Rectal smooth muscle tissue (tissue), 1 donor: ENCODE results near the gene PRR33.

Experiments
- H3K27ac ChIP-seq: one replicate; pipeline ENCODE4 v1.7.0; 2013; ENCODE audit warnings: low read depth, low read length, inconsistent platforms
- H3K27me3 ChIP-seq: one replicate; pipeline ENCODE4 v1.7.0; 2013; ENCODE audit warnings: low read length; ENCODE audit not compliant: control insufficient read depth, insufficient read depth
- H3K36me3 ChIP-seq: one replicate; pipeline ENCODE4 v1.7.0; 2013; ENCODE audit warnings: low read length; ENCODE audit not compliant: control insufficient read depth, insufficient read depth
- H3K4me1 ChIP-seq: one replicate; pipeline ENCODE4 v1.7.0; 2013; ENCODE audit warnings: low read length; ENCODE audit not compliant: control insufficient read depth, insufficient read depth
- H3K4me3 ChIP-seq: one replicate; pipeline ENCODE4 v1.7.0; 2013; ENCODE audit warnings: low read length
- H3K9ac ChIP-seq: one replicate; pipeline ENCODE4 v1.7.0; 2013; ENCODE audit warnings: low read length

The PRR33 gene

DNA sequence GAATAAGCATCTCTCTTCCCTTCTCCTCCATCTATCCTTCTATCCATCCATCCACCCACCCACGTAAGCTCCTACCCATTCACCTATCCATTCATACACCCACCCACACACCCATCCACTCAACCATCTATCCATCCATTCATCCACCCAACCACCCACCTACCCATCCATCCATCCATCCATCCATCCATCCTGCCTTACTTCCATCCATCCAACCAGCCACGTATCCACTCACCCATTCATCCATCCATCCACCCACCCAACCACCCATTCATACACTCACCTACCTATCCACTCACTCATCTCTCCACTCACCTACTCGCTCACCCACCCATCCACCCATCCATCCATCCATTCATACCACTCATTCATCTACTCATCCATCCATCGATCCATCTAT is 41.0 kb upstream of the PRR33 start:
- Histone ChIP-seq H3K36me3 (no peaks in the 10 kb centered on the region), H3K27ac (no peak overlapping the region), H3K9ac (no peak overlapping the region), H3K4me1 (no peaks in the 10 kb centered on the region), H3K4me3 (no peak overlapping the region), H3K27me3 (no peaks in the 10 kb centered on the region)

DNA sequence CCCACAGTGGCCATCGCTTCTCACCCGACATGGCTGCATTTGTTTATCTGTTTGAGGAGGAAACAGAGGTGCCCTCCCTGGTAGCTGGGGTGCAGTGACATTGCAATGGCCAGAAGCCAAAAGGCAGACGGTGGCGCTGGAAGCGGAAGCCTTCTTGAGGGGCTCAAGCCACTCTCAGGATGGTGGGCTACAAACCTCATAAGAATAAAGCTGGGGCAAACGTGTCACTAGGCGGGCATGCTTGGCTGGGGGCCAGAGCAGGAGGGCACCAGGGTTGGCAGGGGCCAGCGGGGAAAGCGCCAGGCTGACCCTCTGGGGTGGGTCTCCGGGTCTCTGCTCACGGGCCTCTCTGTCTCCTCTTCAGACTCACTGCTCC is 40.4 kb upstream of the PRR33 start:
- Histone ChIP-seq H3K4me1 (no peaks in the 10 kb centered on the region), H3K27me3 (no peaks in the 10 kb centered on the region), H3K4me3 (no peak overlapping the region), H3K9ac (no peak overlapping the region), H3K36me3 (no peaks in the 10 kb centered on the region), H3K27ac (no peak overlapping the region)

DNA sequence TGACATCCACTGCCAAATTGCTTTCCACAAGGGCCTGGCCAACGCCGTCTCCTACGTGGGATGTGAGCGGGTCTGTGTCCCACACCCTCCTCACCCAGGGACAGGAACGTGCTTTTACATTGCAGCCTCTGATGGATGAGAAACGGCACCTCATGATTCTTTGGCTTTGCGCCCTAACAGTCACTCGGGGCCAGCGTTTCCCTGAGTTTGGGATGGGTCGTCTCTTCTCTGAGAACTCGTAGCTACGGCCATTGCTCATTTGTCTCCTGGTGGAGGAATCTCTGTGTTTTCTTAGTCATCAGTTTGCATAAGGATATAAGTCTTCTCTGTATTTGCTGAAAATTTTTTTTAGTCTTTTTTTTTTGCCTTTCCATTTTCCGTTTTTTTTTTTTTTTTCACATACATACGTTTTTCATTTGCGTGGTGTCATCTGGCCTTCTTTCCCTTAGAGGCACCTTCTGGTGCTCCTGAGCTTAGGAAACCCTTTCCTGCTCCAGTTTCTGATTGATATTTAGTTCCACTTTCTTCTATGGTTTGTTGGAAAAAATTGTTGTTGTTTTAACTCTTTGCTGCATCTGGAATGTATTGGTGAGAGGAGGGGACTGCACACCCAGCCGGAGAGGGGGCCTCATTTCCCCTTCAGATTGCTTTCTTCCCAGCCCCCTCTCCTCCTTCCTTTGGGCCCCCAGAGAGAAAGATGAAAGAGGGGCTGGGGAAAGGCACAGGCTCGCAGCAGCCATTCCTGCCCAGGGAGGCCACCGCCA is 39.8 kb upstream of the PRR33 start:
- Histone ChIP-seq H3K4me1 (no peaks in the 10 kb centered on the region), H3K9ac (no peak overlapping the region), H3K27me3 (no peaks in the 10 kb centered on the region), H3K27ac (peak overlapping the region; percentile 27), H3K36me3 (no peaks in the 10 kb centered on the region), H3K4me3 (no peak overlapping the region)

DNA sequence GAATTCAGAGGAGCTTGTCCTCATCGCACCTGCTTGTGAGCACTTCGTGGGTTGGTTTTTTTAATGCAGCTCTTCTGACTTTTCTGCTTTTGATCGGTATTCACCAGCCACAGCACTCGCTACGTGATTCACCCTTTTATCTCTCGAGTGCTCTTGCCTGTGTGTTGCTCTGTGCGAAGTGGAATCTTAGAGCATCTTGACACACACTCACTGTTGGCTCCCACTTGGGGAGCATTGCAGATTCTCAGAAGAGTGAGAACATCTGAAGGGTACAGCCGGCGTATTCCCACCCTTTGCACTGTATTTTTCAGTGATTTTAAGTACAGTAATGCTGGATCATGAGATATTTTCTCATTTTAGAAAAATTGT is 38.8 kb upstream of the PRR33 start:
- Histone ChIP-seq H3K36me3 (no peaks in the 10 kb centered on the region), H3K27me3 (no peaks in the 10 kb centered on the region), H3K27ac (peak overlapping the region; percentile 12), H3K4me1 (no peaks in the 10 kb centered on the region), H3K9ac (no peak overlapping the region), H3K4me3 (no peak overlapping the region)

DNA sequence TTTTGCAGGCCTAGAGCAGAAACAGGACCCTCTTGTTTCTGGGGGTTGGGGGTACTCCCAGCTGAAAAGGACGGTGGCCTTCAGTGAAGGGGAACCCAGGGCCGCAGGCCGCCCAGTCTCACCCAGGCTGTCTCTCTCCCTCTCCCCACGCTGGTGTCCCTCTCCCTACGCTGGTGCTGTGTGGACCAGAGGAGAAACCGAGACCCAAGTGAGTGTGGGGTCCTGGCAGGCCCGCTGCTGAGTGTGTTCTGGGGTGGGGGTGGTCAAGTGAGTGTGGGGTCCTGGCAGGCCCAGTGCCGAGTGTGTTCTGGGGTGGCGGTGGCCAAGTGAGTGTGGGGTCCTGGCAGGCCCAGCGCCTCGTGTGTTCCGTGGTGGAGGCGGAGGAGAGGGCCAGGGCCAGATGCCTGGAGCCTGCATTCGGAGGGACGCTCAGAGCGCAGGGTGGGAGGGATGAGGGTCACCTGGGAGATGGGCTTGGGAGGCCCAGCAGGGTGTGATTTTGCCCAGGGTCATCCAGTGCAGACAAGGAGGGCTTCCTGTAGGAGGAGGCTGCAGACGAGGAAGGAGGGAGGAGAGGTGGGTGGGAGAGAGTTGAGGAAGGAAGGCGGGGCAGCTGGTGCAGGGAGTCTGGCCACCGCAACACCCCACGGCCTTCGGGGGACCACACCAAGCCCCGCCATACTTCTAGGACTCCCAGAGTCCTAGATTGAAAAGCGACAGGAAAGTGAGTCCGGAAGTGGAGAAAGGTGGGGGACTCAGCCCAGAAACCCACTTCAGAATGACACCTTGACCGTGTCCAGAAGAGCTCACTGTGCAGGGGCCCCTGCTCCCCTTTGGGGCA is 38.1 kb upstream of the PRR33 start:
- no peaks in the 10 kb centered on the region for H3K27me3 ChIP-seq
- H3K27ac ChIP-seq, result peak overlapping the region; percentile 12
- H3K9ac ChIP-seq, result no peak overlapping the region
- H3K4me1 ChIP-seq, result no peaks in the 10 kb centered on the region
- H3K4me3 ChIP-seq, result no peak overlapping the region
- no peaks in the 10 kb centered on the region for H3K36me3 ChIP-seq

DNA sequence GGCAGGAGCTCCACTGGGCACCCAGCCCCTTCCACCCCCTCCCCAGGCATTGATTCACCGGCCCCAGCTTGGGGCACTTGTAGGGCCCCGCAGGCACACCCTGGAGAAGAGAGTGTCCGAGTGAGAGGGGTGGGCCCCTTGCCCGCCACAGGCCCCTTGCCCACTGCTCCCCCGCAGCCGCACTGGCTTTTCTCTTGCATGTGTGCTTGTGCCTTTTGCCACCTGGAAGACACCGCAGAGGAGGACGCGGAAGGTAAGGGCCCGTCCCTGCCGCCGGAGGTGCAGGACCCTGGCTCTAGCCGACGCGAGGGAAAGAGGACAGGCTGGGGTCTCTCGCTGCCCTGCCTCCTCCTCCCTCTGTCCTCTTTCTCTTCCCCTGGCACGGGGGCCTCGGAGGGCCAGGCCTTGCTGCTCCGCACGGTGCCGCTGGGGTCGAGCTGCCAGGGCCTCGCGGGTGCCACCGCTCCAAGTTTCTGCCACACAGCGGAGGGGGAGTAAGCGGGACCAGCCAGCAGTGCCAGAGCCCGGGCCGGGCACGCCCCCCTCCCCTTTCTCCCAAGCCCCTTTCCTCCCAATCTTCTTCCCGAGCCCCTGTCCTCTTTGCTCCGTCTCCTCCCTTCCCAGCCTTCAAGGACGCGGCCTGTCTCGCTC is 37.3 kb upstream of the PRR33 start:
- Histone ChIP-seq H3K9ac (no peak overlapping the region), H3K4me1 (no peaks in the 10 kb centered on the region), H3K27ac (no peak overlapping the region), H3K36me3 (no peaks in the 10 kb centered on the region), H3K27me3 (no peaks in the 10 kb centered on the region), H3K4me3 (no peak overlapping the region)

DNA sequence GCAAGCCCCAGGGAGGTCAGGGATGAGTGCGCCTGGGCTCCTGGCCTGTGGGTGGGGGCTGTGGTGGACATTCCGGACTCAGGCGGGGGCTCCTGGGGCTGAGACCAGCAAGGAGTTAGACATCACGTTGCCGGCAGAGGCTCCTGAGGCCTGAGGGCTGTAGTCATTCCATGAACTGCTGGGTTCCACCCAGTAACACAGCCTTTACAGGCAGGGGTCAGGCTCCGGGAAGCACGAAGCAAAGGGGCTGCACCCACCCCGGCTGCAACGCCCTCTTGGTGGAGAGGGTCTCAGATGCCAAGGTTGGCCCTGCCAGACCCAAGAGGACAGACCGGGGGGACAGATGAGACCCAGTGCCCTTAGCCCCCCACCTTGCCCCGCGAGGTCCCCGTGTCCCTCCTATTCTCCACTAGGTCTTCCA is 36.8 kb upstream of the PRR33 start:
- Histone ChIP-seq H3K4me1 (no peaks in the 10 kb centered on the region), H3K9ac (no peak overlapping the region)

DNA sequence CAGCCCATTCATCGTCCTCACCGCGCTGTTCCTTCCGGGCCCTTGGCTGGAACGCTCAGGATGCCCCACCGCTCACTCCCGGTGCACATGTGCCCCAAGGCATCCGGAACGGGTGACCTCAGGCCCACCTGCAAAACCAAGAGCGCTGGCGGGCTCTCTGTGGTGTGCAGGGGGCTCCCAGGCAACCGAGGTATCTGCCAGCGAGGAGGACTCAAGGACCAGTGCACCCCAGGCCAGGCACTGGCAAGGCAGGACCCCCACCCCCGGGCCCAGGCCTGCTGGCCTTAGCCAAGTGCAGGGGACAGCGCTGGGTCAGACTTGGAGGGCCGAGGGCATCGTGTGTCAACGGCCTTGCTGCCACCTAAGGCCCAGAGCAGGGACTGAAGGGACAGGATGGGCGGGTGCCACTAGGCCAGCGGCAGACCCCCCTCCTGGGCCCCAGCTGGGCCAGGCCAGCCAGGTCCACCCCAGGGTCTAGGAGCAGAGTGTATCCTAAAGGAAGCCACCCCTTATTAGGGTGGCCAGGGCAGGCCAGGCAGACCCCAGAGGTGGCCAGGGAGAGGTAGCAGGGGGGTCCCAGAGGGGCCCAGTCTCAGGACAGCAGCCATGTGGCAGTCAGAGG is 36.3 kb upstream of the PRR33 start:
- no peaks in the 10 kb centered on the region for H3K36me3 ChIP-seq
- no peaks in the 10 kb centered on the region for H3K27me3 ChIP-seq
- H3K27ac ChIP-seq, result no peak overlapping the region
- no peak overlapping the region for H3K9ac ChIP-seq
- H3K4me1 ChIP-seq, result no peaks in the 10 kb centered on the region
- no peak overlapping the region for H3K4me3 ChIP-seq

More for the DNA sequence above, 36.8 kb upstream of the PRR33 start:
- H3K36me3 ChIP-seq, result no peaks in the 10 kb centered on the region
- no peak overlapping the region for H3K27ac ChIP-seq
- no peak overlapping the region for H3K4me3 ChIP-seq
- H3K27me3 ChIP-seq, result no peaks in the 10 kb centered on the region

DNA sequence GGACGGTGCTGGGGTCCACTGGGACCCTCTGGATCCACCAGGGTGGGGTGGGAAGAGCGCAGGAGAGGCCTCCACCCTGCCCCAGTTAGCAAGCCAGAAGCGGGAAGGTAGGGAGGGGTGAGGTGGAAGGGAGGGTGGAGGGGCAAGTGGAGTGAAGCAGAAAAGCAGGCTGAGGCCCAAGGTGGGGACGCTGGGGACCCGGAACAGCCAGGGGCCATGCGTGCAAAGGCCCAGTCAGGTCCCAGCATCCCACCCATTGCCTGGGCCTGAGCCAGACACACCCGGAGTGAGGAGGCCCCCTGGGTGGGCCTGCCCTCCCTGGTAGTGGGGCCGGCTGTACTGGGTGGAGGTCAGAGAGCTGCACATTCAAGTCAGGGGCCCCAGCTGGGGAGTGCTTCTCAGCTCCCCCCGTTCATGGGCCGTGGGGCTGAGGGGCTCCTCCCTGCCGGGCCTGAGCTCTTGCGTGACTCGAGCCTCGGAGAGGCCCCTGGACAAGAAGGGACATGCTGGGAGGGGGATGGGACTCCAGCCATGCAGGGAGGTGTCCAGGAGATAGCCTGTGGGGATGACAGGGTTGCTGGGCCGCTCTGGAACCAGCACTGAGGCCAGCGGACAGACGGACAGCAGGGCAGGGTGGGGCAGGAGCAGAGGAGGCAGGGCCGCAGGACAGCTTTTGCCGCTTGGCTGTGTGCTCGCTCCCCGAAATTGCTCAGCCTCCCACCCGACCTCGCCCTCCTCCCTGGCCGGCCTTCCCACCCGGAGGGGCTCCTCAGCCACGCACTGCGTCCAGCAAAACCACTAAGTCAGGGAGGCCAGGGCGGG is 35.5 kb upstream of the PRR33 start:
- Histone ChIP-seq H3K27ac (no peak overlapping the region), H3K27me3 (no peaks in the 10 kb centered on the region), H3K9ac (no peak overlapping the region), H3K36me3 (no peaks in the 10 kb centered on the region), H3K4me3 (no peak overlapping the region), H3K4me1 (no peaks in the 10 kb centered on the region)

DNA sequence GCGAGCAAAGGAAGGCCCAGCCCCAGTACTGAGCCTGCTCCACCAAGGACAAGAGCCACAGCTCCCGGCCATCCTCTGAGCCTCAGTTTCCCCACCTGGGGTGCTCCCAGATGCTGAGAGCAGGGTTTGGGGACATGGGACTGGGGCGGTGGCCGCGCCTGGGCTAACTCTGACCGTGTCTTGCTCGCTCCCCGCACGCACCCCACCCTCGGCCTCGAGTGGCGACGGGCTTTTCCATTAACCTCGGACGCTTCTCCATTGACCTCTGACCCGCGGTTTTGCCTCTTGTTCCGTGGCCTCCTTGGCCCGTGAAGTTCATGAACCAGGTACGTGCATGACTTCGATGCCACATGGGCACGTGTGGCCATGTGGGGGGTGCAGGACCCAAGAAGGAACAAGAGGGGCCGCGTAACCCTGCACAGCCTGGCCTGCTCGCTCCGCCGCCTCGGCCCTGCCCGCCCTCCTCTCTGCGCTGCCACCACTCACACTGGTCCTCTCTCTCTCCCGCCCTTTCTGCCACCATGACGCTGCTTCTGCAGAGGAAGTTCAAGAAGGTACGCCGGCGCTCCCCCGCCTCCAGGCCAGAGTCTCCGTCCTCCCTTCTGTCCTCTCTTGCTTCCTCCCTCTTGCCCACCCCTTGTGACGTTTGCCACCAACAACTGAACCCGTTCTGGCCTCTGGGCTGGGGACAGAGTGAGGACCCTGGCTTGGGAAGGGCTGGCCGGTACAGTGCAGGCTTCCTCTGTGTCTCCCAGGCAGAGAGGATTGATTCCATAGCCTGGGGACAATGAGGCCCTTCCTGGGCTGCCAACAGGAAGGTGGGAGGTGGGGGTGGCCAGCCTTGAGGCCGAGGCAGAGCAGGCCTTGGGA is 34.7 kb upstream of the PRR33 start:
- Histone ChIP-seq H3K9ac (no peak overlapping the region), H3K36me3 (no peaks in the 10 kb centered on the region), H3K27ac (no peak overlapping the region), H3K4me3 (no peak overlapping the region), H3K27me3 (no peaks in the 10 kb centered on the region), H3K4me1 (no peaks in the 10 kb centered on the region)
